ENCODE measurements around the gene PXDN.

Gene PXDN

DNA sequence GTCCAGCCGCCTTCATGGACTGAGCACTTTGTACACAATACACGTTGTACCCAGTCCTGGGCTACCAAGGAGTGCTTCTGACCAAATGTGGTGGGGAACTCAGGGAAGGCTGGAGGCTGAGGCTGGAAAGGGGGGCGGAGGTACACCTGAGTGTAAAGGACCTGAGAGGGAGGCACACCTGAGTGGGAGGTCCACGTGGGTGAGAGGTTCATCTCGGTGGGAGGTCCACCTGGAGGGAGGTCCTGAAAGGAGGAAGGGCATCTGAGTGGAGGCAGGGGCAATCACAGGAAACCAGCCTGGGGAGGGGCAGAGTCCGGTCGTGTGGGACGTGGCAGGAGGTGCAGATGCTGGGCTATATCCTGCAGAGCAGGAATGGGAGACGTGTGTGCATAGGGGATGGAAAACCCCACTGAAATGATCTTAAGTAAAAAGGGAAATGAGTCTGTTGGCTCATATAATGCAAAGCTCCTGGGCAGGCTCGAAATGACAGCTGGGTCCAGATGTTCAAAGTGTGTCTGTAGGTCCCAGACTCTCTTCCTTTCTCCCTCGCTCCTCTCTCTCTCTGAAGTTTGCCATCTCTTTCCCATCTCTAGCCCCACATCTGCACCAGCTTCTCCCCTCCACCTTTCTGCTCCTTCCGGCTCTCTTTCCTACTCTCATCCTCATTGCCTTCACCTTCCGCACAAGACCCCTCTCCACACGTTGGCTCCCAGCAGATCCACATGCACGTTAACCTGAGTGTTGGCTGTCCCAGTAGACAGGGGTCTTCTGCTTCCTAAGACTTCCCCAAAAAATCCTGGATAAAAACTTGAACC, 137.7 kb downstream of the PXDN start:
- no peak for DNase-seq

DNA sequence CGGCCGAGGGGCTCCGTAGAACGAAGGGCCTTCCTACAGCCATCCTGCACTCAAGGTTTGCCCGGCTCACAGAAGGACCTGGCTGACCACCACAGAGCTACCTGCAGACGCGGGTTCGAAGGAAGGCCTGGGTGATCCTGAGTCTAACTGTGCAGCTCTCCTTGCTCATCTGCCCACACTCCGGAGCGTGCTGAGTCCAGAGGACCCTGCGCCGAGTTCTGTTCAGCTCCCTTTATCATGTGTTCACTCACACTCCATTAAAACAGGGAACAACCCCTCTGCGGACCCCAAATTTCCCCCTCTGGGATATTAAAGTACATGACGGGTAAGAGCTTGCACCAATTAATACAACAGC, 138.3 kb downstream of the PXDN start:
- no peak for DNase-seq

DNA sequence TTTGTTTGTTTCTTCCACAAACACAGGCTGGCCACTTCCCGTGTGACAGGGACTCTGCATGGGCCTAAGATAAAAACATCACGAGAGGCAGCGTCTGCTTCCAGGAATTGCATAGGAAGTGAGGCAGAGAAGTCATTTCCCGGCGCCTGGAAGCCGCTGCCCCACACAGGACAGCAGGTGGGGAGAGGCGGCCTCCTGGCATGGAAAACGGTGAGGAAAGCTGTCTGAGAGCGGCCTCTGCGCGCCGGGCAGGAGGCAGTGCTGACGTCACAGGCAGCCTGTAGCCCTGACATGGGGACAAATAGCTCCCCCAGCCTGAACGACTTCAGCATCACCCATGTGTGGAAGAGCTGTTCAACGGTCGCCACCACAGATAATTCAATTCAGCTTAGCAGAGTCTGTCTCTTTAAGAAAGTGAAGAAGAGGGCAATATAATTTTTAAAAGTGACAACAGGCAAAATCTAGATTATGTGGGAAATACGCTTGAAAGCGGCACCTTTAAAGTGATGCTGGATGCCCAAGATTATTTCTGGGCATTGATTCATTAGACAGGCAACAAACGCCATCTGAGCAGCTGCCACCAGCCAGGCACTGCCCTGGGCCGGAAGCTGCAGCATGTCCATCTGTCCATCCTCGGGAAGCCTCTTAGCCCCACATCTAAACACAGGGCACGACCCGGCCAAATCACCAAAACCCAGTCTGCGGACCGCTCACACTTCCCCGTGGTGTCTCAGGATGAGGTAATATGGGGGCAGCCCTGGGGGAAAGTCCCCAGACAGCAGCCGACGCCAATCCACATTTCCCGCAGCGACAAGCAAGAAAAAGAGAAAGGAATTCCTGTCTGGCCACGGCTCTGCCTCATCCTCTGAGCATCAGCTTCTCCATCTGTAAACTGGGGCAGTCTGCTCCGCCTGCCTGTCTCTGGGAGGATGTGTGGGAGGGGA, 138.9 kb downstream of the PXDN start:
- no peak for DNase-seq

DNA sequence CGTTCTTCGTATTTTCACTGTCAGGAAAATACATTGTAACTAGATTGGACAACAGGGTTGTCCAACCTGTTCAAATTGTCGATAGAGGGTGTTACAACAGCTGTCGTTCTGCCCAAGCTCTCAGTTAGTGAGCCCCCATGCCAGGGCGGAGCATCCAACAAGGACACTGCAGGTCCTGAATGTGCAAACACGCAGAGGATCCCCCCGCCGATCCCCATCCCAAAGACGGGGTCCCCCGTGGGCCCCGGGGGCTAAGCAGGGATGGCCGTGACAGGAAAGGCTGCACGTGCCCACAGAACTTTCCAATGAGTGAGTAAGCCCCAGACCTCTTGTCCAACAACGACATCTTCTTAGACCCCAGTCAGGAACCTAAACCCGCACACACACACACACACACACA, 140.8 kb downstream of the PXDN start:
- no peak for DNase-seq

DNA sequence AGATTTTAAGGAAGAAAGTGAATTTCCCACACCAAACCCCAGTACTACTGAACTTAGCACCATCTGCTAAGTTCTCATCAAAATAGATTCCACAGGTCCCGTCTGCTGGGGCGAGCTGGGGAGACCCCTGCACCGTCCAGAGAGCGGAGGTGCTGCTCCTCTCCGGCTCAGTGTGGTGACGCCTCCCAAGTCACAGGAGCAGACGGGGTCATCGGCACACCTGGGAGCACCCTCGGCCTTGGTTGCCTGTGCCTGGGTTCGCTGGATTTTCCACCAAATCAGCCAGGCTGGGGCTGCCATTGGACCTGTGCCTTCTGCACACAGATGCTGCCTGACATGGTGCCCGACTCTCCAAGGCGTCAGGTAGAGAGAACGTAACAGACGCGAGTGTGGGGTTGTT, 141.3 kb downstream of the PXDN start:
- no peak for DNase-seq

DNA sequence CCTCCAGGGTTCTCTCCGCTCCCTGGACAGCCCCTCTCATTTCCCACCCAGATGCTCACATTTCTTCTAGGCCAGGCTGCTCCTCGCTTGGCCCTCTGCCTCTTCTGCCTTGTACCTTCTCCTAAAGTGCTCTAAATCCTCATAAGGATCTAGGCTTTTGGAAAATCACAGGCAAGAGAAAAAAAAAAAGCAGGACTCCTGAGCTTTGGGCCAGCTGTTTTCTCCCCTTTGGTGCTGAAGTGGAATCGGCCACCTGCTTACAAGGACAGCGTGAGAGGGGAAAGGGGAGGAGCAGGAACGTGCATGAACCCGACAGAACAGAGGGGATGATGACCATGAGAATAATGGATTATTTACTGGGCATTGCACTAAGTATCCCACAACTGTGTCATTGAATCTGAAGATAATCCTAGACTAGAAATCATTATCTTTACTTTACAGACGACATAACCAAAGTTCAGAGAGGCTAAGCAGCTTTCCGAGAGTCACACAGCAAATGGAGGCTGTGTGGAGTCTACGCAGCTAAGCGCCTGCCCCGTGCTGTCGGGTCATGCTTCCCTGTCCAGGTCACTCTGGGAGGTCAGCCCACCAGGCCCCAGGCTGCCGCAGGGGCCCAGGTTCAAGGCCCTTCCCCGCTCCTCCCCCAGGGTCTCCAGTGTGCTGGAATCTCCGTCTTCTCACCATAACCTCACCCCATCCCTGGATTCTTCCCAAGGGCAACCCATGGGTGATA, 141.9 kb downstream of the PXDN start:
- no peak for DNase-seq

DNA sequence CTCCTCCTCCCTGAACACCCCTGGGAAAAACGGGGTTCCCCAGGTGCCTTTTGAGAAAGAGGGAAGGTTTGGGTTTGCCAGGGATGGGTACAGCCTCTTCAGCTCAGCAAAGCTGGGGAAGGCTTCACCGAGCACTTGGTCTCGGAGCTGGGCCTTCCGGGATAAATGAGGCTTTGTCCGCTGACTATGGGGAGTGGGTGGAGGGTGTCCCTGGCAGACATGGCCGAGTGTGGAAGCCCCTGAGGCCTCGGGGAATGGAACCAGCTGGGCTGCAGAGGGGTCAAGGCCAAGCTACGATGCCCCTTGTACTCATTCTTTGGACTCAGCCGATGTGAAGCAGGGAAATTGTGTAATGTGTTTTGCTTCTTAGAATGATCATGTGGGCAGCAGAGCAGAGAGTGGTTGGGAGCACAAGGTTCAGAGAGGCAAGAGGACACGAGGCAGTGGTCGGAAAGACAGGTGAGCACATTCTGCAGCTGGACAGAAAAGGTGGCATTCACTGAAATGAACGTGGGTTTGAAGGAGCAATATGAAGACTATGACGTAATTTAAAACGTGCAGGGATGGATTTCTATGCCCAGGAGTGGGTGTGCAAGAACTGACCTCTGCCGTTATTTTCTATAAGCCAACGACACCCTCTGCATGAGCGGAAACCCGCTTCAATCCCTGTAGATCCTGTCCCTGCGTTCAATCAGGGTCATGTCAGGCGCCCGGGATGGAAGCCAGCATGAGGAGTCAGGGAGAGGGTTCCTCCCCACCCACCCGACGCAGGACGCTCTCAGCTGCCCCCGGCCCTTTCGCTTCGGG, 142.6 kb downstream of the PXDN start:
- no peak for DNase-seq

DNA sequence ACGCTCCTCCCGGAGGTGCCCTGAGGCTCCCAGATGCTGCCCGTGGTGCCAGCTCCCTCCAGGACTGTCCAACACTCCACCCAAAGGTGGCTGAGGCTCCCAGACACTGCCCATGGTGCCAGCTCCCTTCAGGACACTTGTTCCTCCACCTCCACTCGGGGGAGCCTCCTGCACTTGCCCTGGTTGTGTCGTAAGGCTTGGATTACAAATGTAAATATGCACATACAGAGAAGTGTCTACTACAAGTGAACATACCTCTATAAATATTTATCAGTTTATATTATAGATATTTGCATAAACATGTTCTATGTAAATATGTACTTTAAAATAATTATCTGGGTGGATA, 143.3 kb downstream of the PXDN start:
- no peak for DNase-seq

DNA sequence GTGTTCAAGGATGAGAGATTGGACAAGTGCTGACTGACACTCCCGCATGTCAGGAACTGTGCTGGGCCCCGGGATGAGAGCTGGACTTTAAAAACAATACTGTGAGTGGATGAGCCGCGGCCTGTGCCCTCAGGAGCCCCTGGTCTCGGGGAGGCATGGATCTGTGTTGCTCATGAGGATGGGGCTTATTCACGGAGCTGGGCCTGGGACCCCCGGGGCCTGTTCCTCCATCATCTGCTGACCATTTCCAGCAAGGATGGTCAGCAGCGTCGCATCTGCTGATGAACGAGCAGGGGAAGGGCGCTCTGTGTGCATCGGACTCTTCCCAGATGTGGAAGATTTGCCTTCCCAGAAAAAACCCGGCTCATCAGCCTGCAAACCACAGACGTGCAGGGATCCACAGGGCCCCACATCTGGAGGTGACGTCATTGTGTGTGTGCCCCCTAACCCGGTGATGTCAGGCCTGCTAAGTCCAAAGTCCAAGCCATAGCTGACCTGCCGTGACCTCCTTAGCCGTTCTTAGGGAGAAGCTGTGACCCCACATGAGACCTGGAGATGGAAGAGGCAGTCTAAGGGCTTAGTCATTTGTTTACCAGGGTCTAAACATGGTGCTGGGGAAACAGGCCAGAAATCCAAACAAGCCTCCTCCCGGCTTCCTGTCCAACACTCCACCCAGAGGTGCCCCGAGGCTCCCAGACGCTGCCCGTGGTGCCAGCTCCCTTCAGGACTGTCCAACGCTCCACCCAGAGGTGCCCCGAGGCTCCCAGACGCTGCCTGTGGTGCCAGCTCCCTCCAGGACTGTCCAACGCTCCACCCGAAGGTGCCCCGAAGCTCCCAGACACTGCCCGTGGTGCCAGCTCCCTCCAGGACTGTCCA, 143.9 kb downstream of the PXDN start:
- DNase-seq: no peak

DNA sequence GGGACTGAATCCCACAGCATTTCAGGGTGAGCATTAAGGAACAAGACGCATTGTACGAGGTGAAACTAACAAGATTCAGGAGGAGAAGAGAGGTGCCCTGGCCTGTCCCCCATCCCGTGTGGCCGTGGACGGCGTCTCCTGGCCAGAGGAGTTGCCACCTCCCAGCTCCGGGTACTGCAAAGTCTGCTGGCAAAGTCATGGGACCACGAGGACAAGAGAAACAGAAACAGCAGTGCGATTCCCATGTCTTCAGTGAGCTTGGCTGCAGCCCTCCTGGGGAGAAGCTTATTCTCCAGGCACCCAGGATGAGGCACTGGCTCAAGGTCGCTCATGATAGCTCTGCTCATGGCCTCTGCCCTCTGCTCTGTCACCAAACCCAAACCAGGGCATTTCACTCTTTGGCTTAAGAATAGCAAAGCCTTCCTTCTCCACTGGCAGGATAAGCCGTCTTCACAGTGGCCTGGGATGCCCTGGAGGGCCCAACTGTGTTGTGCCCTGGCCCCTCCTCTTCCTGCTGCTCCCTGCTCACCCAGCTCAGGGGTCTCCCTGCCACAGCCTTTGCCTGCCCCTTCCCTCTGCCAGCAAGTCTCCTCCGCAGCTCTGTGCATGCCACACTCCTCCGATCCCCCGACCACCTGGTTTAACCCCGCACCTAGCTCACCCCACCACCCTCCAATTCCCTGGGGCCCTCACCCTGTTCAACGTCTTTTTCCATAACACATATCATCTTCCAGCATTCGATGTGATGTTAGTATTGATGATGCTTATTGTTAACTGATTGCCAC, 144.8 kb downstream of the PXDN start:
- DNase-seq: no peak

DNA sequence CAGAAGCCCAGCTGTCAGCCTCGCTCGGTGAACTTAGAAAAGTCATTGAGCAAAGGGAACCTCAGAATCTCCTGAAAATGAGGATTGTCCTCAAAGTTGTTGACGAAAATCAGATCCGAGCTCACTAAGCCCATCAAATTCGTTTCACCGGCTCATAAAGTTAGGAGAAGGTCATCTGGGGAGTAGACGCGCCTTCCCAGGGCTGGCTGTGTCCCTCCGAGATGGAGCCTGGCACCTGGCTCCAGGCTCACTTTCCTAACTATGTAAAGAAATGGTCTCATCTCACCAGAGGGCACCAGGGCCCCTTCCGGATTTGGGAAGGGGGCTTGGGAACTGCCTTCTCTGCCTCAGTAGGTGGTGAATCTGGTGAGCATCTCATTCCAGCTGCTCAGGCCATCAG, 145.5 kb downstream of the PXDN start:
- no peak for DNase-seq

DNA sequence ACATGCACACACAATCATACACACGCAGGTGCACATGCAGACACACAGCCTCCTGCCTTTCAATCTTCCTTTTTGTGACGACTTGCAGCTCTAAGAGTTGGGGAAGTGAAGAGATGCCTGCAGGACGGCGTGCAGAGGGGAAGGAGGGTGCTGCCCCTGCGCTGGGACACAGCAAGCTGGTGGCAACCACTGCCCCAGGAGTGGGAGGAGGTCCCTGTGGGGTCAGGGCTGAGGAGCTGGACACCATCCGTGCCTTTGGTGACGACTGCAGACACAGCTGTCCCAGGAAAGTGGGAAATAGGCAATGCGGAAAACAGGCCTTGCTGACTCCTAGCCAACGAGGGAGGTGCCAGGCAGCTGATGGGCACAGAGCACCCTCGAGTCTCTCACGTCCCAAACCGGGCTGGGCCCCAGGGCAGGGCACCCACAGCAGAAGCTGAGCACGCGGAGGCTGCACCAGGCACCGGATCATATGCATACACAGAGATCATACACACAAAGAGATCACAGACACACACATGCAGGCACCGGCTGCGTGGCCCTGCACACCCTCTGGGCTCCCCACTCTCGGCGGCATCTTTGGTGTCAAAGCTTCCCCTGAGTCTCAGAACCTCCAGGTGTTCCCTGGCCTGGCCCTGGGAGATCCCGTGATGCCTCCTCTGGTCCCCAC, 146.1 kb downstream of the PXDN start:
- DNase-seq: no peak

DNA sequence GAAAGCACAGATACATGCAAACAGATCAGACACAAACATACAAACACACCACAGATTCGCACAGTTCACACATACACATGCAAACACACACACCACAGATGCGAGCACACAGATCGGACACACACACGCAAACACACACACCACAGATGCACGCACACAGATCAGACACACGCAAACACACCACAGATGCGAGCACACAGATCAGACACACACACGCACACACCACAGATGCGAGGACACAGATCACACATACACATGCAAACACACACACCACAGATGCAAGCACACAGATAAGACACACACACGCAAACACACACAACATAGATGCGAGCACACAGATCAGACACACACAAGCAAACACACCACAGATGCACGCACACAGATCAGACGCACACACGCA, 149.0 kb downstream of the PXDN start:
- DNase-seq: no peak

DNA sequence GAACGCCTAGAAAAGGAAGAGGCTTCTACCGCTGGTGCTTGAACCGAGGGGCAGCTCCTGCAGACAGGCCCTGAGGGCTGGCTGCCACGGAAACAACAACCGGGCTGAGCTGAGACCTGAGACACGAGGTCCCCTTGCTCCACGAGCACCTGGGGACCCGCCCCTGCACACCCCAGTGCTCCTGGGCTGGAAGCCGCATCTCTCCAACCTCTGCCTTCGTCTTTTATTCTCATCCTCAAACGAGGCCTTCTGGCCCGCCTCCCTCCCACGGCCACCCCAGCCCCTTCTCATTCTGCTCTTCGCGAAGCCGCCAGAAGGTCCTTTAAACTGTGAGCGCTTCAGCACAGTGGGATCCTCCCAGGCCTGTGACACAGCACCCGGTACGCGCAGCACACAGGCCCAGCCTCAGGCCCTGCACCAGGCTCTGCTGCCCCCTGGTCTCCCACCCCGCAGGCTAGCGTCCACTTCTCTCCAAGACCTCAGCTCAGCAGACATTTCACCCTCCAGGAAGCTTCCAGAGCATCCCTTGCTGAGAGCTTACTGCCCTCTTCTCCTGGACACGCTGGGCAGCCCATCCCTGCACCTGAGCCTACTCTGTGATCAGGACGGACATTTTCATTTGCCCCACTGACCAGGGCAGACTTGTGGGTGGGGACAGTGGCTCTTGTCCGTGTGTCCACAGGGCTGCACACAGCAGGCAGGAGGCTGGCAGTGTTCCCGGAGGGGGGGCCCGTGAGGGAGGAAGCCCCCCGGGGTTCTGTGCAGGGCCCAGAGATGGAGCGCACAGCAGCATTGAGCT, 149.7 kb downstream of the PXDN start:
- DNase-seq: no peak

DNA sequence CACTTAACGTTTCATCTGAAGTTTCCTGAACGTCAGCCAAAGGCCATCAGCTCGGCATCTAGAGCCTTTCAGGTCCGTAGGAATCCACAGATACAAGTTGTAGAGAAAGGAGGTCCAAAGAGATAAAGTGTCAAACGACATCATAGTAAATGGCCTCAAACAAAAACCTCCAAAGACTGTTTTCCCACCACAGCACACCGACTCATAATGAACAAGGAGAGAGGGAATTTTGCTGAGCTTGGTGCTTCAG, 150.3 kb downstream of the PXDN start:
- no peak for DNase-seq

DNA sequence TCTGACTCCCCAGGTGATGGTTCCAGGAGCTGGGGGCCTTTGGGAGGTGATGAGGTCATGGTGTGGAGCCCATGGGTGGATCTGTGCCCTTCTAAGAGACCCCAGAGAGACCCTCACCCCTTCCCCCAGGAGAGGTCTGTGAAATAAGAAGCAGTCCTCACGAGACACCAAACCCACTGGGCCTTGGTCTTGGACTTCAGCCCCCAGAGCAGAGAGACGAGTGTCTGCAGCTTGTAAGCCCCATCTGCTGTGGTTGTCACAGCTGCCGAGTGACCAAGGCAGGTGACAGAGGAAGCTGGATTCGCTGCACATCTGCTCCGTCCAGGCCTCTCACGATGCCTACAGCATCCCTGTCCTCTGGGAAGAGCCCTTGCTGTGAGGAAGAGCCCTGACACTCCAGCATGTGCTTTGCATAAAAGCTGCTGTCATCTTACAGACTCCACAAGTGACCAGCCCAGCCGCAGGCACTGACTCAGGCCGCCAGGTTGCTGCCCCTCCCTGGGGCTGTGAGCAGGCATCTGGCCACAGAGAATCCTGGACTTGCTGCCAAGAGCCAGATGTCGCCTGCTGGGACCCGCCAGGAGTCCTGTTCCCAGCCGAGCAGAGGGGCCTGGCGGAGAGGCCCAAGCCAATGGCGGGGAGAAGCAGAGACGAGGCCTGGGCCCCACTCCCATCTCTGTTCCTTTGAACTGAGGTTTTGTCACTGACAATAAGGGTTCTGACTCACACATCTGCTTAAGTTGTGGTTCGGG, 150.8 kb downstream of the PXDN start:
- no peak for DNase-seq

DNA sequence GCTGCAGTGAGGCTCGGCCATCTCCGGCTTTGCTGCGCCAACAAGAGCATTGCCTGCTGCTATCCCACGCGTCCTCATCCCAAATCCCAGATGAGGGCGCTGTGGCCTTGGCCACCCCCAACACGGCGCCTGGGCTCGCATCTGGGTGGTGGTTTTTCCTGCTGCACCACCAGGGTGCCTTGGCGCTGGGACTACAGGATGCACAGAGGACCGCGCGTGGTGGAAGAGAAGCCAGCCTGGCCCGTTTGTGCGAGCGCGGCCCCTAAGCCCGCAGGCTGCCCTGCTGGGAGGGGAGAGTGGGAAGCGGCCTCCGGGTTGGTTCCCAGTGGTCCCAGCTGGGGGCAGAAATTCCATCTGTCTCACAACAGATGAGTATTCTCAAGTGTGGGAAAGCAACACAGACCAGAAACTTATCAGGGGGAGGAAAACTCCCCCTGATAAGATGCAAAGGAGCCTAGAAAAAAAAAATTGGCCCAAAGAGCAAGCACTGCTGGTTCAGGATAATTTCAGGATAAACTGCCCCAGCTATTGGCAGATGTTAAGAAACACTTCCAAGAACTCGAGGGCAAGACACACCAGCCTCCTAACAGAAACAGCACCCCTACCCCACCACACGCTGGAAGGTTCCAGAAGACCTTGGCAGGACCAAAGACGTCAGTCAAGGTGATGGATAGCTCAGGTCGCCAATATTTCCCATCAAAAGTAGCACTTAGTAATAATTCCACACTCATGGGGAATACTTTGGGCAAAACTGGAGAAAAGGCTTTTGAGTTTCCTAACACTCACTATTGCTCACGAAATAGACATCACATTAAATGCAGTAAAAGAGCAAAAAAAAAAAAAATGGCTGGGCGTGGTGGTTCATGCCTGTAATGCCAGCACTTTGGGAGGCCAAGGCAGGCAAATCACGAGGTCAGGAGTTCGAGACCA, 152.1 kb downstream of the PXDN start:
- DNase-seq: no peak

DNA sequence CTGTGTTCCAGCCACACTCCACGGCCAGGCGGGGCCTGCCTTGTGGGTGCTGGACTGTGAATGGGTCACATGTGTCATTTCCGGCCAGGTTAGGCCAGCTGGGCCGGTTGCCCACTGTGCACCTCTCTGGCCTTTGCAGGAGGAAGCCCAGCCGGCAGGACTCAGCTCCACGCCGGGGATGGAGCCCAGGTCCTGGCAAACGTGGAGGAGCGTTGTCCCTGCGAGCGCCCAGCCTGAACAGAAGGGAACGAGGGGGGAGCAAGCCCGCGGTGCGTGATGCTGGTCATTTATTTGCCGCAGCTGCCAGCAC, 152.9 kb downstream of the PXDN start:
- DNase-seq: no peak

Measured in activated CD4-positive, alpha-beta T cell treated with anti-CD3 and anti-CD28 coated beads, Interleukin-2, Interleukin-6, amounts not matched to agents 100 ng/mL and 50 ng/mL, durations not matched to agents 16 hours and 8 hours (primary cell).